ENCODE data around the gene SLC6A3. TPM values are rescaled to one million over a fixed set of nuclear protein-coding genes. Genes with fewer than 3 reads are reported as not detected.

SLC6A3 gene
- total and polyA plus RNA-seq, 12 donors: 0.04 to 0.19 (median 0.18) TPM; not detected in 9

DNA sequence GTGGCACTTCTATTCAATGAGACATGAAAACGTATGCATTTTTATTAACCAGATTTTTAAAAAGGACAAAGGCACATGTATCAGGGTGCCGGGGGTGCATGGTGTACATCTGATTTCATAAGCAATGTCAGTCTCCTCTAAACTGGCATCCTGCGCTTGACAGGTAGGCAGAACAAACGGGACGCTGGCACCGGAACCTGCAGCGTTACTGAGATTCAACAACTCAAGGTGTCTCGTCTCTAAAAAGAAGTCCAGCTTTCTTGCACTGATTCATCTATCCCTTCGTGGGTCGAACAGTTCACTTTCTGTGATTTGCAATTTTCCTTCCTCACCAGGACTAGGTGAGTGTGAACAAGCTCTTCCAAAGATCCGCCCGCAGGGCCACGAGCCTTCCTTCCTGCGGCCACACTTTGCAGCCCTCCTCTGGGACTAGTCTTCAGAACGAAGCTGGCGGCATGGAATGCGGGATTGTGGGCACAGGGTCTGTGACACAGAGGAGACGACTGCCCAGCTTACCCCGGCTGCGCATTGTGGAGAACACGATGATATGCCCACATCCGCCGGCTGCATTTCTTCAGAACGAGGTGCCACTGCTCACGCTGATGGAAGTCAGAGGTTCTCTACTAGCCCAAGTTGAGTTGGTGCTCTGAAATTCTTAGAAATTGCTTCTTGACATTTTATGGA is 7.2 kb downstream of the SLC6A3 start:
- TF ChIP-seq, protein P1, sequence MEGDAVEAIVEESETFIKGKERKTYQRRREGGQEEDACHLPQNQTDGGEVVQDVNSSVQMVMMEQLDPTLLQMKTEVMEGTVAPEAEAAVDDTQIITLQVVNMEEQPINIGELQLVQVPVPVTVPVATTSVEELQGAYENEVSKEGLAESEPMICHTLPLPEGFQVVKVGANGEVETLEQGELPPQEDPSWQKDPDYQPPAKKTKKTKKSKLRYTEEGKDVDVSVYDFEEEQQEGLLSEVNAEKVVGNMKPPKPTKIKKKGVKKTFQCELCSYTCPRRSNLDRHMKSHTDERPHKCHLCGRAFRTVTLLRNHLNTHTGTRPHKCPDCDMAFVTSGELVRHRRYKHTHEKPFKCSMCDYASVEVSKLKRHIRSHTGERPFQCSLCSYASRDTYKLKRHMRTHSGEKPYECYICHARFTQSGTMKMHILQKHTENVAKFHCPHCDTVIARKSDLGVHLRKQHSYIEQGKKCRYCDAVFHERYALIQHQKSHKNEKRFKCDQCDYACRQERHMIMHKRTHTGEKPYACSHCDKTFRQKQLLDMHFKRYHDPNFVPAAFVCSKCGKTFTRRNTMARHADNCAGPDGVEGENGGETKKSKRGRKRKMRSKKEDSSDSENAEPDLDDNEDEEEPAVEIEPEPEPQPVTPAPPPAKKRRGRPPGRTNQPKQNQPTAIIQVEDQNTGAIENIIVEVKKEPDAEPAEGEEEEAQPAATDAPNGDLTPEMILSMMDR (IDR thresholded peaks at IDR 0.05): no peak
- Histone ChIP-seq H3K9me3 (peaks cover 0 to 8% (median 0%) of the 10 kb centered on the region in 11 donors), H3K36me3 (no peaks in the 10 kb centered on the region), H3K4me1 (no peaks in the 10 kb centered on the region), H3K27me3 (peaks cover 9 to 55% (median 45%) of the 10 kb centered on the region in 7 donors), H3K27ac (no peak overlapping the region), H3K4me3 (no peak overlapping the region)
- intact Hi-C loops (cut with DNase I): no loop called here
- no peak for ATAC-seq
- 85 to 87% methylated on average over 25 of the region's 25 CpGs for WGBS, 2 donors
- DNase-seq: no peak

- no peak for DNase-seq
- Histone ChIP-seq H3K9me3 (peaks cover 0 to 8% (median 0%) of the 10 kb centered on the region in 11 donors), H3K27ac (no peak overlapping the region), H3K36me3 (no peaks in the 10 kb centered on the region), H3K4me1 (no peaks in the 10 kb centered on the region), H3K4me3 (no peak overlapping the region), H3K27me3 (peaks cover 9 to 49% (median 38%) of the 10 kb centered on the region in 7 donors)
- 49 to 54% methylated on average over 11 of the region's 11 CpGs for WGBS, 2 donors
- ATAC-seq: peak in 1 of 8 donors; percentile 19
- intact Hi-C loops (cut with DNase I): no loop called here
- TF ChIP-seq, protein P1 (IDR thresholded peaks at IDR 0.05): no peak
Observed at GRCh38 chr5:1437226-1437829, 7.9 kb downstream of the SLC6A3 start.

GRCh38 chr5:1436681-1437080 is 8.6 kb downstream of the SLC6A3 start:
- ATAC-seq (no peak), DNase-seq (no peak)
- no peak overlapping the region for H3K4me3 ChIP-seq
- 86 to 88% methylated on average over 16 of the region's 16 CpGs for WGBS, 2 donors
- H3K9me3 ChIP-seq: peaks cover 0 to 8% (median 0%) of the 10 kb centered on the region in 11 donors
- H3K27me3 ChIP-seq: peaks cover 6 to 42% (median 32%) of the 10 kb centered on the region in 7 donors
- intact Hi-C loops (cut with DNase I): no loop called here
- TF ChIP-seq, protein P1 (IDR thresholded peaks at IDR 0.05): no peak
- no peaks in the 10 kb centered on the region for H3K4me1 ChIP-seq
- no peak overlapping the region for H3K27ac ChIP-seq
- no peaks in the 10 kb centered on the region for H3K36me3 ChIP-seq

DNA sequence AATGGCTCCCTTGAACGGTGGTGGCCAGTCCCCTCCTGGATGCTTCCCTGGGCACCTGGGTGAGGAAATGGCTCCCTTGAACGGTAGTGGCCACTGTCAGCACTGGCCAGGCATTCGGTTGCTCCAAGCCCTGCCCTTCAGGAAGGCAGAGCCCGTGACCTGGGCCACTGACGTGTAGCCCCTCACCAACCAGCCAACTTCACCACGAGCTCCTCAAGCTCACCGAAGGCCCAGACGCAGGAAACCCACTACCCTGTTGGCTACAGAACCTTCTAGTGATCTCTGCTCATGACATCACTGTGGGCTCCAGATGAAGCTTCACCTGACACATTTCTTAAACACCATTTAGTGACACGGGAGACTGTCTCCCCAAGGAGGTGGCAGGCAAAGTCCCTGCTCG is 9.2 kb downstream of the SLC6A3 start:
- Histone ChIP-seq H3K4me3 (no peak overlapping the region), H3K9me3 (peaks cover 0 to 8% (median 0%) of the 10 kb centered on the region in 11 donors), H3K4me1 (no peaks in the 10 kb centered on the region), H3K36me3 (no peaks in the 10 kb centered on the region), H3K27me3 (peaks cover 0 to 36% (median 25%) of the 10 kb centered on the region in 7 donors), H3K27ac (no peak overlapping the region)
- TF ChIP-seq, protein P1 (IDR thresholded peaks at IDR 0.05): no peak
- no peak for DNase-seq
- intact Hi-C loops (cut with DNase I): no loop called here
- WGBS, 2 donors: 76 to 80% methylated on average over 9 to 10 of the region's 10 CpGs
- no peak for ATAC-seq
